G401.6 (cell line): ENCODE results near the gene DLGAP4.
"Not testable (repeated sequence)": the region's sequence is repeated elsewhere in the genome, so short reads cannot be mapped to it uniquely, and the experiment has no call there.

Source experiments
- FAIRE-seq: peaks from 2 replicates; lab custom pipeline; 2012; peaks lifted over from hg19 to GRCh38; lab: Jason Lieb, UNC

The DLGAP4 gene

DNA sequence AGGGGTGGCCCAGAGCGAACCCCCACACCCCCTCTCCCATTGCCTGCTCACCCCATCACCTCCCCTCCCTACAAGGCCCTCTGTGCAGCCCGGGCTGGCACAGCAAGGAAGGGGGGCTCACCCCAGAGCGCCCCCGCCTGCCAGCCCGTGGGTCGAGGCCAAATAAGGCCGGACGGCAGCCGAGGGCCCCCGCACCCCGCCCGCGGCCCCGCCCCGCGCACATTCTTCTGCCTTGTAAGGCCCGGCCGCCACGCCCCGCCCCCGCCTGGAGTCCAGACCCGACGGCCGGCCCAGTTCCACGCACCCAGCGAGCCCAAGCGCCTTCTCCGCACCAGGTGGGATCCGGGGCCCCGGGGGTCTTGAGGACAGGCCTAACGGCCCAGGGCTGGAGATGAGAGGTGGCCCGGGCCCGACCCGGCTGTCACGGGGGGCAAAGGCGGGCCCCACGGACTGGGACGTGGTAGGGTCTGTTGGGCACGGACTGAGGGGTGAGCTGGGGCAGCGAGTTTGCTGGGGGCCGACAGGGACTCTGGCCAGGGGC lies 235.2 kb downstream of the DLGAP4 start, which contains the start of gene MYL9:
MYL9 (plus strand) TSS at position 293 of the 541 bp plus-strand sequence. CDS start 3,366 bp downstream, outside the sequence.
- no peak for FAIRE-seq

DNA sequence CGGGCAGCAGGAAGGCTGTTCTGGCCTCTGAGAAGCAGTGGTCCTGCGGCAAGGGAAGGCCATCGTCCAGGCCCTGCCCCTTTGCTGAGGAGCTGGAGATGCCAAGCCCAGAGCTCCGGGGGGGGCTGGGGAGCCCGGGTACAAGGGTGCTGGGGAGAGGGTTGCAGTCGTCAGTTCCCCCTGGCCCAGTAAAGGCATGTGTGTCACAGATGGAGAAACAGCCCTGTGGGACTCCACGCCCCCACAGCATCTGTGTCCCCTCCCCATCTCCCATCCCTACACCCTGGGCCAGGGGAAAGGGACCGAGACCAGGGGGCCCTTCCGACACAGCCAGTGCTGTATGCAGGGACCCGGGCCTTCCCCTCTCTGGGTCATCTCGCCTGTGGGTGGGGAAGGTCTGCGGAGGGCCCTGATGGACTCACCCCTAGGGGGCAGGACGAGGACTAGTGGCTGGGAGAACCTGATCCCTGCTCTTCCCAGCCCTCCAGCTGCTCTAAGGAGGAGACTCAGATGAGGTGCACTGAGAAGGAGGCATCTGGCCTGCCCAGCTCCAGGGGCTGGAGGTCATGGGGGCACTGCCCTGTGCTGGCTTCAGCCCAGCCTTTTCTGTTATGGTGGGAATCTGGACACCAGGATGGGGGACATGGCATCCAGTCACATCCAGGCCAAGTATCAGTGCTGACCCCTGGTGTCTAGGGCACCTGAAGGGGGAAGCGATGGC lies 235.8 kb downstream of the DLGAP4 start:
- FAIRE-seq, result no peak

DNA sequence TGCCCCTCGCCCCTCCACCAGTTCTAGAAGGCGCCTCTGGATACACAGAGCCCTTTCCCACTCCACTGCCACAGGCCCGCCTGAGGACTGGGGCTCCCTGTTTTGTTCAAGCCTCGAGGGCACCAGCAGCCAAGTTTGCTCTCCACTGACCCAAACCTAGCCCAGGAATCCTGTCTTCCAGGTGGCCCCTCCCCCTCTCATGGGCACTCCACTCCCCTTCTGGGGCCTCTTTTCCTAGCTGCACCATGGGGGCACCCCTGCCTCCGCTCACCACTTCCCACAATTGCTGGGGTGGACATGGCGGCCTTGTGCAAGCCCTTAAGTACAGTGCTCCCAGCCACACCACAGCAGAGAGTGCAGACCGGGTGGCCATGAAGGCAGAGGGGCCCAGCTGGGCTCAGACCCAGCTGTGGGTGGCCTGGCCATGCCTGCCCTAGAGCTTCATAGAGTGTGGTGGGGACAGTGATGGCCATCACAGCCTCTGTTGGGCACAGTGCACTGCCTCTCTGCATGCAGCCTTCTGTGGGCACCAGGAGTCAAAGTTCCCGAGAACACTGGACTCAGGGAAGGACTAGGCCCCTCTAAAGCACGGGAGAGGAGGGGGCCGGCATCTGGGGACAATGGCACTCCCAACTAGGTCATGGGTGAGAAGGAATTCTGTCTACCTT lies 236.5 kb downstream of the DLGAP4 start:
- no peak for FAIRE-seq

DNA sequence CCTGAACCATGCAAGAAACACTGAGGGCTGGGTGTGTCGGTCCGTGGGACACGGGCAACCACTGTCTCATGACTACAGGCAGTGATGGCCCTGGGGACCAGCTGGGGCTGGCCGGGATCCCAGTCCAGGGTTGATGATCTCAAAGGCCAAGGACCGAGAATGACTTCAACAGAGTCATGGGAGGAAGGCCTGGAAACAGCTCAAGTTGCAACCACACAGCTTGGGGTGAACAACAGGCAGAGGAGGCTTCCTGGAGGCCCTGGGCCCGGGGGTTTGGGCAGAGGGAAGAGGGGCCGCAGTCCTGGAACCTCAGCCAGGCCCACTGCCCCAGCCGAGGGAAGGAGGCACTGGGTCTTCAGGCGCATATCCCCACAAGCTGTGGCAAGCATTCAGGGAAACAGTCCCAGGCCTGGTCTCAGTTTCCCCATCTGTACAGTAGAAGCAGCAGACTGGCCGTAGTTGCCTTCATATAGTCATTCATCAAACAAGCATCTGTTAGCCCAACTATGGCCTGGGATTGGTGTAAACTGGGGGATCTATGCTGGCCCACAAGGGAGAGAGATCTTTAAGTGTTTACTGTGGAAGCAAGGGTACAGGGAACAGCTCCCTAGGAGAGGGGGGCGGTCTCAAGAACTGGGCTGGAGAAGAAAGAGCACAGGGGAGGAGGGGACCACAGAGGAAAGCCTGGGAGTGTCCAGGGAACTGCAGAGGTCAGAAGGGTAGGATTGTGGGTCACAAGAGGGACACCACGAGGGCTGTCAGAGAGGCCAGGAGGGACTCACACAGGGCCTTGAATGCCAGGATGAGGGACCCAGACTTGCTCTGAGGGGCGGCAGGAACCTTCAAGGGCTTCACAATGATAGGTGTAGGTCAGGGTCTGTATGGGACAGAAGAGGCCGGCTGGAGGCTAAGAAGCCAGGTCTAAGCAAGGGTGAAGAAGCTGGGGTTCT lies 237.3 kb downstream of the DLGAP4 start:
- no peak for FAIRE-seq

DNA sequence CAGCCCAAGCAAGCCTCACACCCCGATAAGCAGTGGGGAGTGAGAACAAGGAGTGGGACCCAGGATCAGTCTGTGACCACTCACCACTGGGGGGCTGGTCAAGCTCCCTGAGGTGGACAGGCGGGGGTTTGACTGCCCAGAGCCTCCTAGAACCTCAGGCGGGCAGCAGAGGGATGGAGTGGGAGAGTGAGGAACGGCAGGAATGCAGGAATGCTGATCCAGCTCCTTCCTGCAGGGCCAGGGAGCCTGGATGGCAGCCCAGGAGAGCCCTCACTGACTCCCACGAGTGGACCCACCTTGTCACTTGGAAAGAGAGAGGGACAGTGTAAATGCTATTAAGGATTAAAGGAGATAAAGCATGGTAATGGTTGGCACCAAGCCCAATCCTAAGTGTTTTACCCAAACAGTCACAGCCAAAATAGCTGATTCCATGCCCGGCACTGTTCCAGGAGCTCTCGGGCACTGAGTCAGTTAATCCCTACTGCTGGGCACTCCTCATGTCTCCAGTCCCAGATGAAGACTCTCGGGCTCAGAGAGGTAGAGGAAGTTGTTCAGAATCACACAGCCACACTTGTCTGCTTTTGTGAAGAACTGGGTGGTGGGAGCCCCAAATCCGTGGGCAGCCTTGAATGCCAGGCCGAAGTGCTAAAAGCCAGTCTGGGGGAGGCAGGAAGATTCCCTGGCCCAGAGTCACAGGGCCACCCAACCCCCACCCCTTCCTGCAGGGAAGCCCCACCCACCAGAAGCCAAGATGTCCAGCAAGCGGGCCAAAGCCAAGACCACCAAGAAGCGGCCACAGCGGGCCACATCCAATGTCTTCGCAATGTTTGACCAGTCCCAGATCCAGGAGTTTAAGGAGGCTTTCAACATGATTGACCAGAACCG lies 238.2 kb downstream of the DLGAP4 start:
- FAIRE-seq, result no peak

DNA sequence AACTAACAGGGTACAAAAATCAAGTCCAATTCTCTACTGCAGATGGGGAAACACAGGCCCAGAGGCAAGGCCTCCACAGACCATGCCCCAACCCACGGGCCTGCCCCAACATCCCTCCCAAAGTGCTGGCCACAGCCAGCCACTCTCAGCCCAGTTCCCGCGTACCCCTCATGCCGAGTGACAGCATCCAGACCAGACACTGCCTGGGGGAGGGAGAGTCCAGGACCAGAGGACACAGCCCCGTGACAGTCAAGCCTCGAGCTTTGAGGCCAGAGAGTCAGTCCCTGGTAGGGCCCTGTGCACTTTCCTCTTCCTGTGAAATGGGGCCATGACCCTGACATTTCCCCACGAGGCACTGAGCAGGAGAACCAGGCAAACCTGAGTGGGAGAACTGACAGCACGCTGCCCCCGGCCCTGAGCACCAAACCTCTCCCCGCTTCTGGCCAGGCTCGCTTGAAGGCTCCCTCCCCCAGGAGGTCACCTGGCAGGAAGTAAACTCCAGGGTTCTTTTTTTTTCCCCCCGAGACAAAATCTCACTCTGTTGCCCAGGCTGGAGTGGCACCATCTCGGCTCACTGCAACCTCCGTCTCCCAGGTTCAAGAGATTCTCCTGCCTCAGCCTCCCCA lies 240.1 kb downstream of the DLGAP4 start:
- FAIRE-seq, result no peak

DNA sequence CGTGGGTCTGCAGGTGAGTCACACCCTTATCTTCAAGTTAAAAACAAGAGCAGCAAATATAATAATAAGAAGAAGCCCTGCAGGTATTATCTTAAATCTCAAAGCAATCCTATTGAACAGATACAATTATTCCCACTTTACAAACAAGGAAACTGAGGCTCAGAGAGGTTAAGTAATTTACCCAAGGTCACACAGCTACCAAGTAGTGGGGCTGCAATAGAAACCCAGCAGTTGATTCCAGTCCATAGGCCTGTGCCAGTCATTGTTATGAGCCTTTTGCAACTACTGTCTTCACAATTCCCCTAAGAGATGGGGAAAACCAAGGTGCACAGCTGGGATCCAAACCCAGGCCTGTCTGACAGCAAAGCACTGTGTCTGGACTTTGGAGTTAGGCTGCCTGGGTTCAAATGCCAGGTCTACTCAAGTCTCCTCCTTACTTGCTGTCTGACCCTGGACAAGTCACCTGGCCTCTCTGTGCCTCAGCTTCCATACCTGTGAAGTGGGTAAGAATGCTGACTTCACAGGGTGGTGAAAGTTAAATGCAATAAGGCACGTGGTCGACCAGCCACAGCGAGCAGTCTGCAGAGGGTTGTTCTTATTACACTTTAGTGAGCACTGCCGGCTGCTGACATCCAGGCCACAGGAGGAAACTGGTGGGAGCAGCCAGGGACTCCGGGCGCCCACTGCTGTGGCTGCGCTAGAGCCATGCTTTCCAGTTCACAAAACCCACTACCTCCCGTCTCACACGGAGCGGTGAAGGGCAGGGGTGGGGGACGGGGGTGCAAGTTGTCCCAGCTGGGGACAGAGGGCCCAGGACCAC lies 241.3 kb downstream of the DLGAP4 start:
- no peak for FAIRE-seq

DNA sequence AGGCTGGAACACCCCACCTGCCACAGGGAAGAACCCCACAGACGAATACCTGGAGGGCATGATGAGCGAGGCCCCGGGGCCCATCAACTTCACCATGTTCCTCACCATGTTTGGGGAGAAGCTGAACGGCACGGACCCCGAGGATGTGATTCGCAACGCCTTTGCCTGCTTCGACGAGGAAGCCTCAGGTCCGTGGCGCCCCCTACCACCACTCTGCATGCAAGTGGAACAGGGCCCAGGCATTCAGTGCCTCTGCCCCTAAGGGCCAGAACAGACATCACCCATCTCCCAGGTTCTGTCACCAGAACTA lies 241.8 kb downstream of the DLGAP4 start:
- FAIRE-seq, result no peak

DNA sequence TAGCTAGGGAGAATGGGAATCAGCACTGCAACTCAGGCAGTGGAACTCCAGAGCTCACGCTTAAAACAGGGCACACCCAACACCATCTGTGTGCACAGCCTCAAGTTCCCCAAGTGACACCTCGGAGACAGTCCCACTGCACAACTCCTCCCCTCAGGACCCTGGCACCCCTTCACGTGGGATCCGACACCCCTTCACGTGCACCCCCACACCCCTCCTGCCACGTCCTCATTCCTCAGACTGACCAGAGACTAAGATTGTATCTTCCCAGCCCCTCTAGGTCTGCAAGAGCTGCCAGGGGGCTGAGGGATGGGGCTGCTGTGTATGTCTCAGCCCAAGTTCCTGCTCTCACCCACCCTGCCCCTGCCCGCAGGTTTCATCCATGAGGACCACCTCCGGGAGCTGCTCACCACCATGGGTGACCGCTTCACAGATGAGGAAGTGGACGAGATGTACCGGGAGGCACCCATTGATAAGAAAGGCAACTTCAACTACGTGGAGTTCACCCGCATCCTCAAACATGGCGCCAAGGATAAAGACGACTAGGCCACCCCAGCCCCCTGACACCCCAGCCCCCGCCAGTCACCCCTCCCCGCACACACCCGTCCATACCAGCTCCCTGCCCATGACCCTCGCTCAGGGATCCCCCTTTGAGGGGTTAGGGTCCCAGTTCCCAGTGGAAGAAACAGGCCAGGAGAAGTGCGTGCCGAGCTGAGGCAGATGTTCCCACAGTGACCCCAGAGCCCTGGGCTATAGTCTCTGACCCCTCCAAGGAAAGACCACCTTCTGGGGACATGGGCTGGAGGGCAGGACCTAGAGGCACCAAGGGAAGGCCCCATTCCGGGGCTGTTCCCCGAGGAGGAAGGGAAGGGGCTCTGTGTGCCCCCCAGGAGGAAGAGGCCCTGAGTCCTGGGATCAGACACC lies 242.8 kb downstream of the DLGAP4 start:
- FAIRE-seq, result no peak

DNA sequence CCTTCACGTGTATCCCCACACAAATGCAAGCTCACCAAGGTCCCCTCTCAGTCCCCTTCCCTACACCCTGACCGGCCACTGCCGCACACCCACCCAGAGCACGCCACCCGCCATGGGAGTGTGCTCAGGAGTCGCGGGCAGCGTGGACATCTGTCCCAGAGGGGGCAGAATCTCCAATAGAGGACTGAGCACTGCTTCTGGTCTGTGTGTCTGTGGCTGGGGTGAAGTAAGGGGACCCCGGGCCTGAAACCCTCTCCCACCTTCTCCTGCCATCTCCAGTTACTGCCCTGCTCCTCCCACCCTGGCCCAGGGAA lies 243.4 kb downstream of the DLGAP4 start:
- no peak for FAIRE-seq

DNA sequence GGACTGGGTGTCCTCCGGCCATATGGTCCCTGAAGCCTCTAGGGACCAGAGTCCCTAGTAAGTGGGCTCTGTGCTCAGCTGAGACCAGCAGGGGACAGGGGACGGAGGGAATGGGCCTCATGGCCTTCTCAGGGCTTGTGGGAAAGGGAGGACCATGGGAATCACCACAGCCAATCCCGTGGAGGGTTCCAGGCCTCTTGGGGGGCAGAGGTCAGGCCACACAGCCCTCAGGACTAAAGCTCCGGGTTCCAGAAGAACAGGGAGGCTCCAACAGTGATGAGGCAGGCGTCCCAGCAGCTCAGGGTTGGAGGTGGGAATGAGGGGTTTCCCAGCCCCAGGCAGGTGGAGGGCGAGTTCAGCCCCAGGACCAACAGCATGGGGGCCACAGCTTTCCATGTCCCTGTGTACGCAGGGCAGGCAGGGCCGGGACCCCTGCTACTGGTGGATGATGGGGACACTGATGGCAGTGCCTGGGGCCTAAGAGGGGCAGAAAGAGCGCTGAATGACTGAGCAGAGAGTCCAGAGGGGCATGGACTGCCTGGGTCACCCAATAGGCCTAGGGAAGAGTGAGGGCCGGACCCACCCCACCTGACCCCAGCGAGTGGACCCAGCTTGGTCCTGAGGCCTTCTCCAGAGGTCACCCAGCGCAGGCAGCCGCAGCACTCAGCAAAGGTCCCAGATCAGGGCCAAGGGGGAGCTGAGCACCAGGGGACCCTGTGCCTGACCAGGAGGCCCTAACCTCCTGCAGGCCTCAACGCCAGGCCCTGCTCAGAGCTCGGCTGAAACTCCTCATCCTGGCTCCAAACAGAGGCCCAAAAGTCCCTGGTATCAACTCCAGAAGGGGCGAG lies 244.0 kb downstream of the DLGAP4 start:
- no peak for FAIRE-seq

DNA sequence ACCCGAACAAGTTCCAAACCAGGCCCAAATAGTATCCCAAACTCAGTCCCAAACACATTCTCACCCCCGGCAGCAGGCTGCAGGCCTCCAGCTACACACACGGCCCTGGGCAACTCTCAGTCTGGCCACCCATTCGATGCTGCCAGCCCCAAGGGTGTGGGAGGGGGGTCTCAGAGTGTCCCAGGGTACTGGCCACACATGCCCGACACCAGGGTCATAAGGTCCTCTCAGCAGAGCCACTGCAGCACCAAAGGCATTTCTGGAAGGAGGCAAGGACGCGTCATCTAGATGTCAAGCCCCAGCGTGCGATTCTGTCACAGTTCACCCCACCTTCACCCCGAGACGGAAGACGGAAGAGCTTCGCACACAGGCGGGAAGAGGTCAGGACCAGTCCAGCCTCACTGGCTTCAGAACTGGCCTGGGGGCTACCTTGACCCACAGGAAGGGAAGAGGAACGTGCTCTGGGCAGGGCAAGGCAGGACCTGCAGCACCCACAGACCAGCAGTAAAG lies 244.7 kb downstream of the DLGAP4 start:
- FAIRE-seq, result no peak

DNA sequence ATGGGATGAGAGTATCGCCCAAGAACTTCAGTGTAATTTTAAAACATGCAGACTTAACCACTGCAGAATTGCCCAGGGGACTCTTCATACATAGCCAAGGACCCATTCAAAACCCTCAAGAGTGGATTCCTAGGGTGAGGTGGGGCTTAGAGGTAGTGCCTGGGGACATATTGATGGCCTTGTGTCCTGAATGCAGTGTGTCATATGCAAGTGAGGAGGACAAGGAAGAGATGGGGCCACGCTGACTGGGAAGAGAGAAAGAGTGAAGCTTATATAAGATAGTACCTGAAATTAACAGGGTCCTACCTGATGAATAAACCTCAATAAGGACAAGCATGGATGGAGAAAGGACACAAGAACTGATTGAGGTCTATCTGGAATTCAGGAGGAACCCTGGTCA lies 249.1 kb downstream of the DLGAP4 start:
- no peak for FAIRE-seq

DNA sequence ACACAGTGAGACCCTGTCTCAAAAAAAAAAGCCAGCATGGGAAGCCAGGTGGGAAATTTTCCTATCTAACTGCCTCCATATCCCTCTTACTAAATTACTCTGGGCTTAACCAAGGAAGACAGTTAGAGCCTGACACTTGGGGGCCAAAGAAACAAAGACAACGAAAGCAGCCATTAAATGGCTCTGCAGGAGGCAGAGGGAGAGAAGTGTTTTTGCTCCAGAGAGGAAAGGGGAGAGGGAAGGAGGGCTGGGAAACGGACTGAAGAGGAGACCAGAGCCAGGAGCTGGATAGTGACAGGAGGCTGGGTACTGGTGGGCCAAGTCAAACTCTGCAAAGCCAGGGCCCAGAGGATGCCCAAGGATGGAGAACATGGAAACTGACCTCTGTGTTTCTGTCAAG lies 256.6 kb downstream of the DLGAP4 start:
- FAIRE-seq, result no peak

DNA sequence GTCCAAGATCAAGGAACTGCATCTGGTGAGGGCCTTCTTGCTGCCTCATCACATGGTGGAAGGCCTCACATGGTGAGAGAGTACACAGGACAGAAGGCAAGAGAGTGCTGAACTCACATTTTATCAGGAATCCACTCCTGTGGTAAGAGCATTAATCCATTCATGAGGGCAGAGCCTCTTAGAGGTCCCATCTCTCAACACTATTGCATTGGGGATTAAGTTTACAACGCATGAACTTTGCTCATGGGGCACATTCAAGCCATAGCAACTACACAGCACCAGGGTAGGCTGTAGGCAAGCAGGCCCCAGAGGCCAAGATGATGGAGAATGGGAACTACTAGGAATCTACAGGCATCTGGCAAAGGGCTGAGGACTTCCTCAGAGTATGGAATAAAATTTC lies 257.2 kb downstream of the DLGAP4 start:
- no peak for FAIRE-seq

DNA sequence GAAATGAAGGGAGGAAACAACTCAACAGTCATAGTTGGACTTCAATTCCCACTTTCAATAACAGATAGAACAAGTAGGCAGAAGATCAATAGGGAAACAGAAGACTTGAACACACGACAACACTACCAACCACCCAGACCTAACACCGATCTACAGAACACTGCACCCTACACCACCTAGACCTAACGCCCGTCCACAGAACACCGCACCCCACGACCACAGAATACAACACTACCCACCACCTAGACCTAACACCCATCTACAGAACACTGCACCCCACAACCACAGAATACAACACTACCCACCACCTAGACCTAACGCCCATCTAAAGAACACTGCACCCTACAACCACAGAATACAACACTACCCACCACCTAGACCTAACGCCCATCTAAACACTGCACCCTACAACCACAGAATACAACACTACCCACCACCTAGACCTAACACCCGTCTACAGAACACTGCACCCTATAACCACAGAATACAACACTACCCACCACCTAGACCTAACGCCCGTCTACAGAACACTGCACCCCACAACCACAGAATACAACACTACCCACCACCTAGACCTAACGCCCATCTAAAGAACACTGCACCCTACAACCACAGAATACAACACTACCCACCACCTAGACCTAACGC lies 258.1 kb downstream of the DLGAP4 start:
- not testable (repeated sequence) for FAIRE-seq

DNA sequence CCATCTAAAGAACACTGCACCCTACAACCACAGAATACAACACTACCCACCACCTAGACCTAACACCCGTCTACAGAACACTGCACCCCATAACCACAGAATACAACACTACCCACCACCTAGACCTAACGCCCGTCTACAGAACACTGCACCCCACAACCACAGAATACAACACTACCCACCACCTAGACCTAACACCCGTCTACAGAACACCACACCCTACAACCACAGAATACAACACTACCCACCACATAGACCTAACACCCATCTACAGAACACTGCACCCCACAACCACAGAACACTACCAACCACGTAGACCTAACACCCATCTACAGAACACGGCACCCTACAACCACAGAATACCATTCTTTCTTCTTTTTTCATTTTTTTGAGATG lies 258.6 kb downstream of the DLGAP4 start:
- not testable (repeated sequence) for FAIRE-seq

DNA sequence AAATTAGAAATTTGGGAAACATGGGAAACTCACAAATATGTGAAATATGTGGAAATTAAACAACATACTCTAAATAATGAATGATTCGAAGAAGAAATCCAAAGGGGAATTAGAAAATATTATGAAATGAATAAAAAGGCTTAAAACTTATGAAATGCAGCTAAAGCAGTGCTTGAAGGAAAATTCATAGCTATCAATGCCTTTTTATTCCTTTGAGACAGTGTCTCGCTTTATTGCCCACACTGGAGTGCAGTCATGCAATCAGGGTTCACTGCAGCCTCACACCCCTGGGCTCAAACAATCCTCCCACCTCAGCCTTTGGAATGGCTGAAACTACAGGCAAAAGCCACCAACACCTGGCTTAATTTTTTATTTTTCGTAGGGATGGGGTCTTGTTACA lies 259.4 kb downstream of the DLGAP4 start:
- no peak for FAIRE-seq
